Ovary (tissue), 9 donors: Measurements from ENCODE around the gene RBM33. TPM values are rescaled to one million over a fixed set of nuclear protein-coding genes. Genes with fewer than 3 reads are reported as not detected.

ENCODE experiments used
- DNase-seq, 5 donors: peaks; one replicate each; pipeline ENCODE4 v3.0.0-alpha.2; 2019 to 2020
- H3K27ac ChIP-seq, 2 donors: fragments of 200-600 bp; one replicate each; pipeline versions ENCODE4 v1.5.1 to v1.8.0; 2019 to 2022
- H3K27me3 ChIP-seq: fragments of 200-600 bp; one replicate; pipeline ENCODE4 v1.8.0; 2022
- H3K36me3 ChIP-seq: fragments of 200-600 bp; sonication (generic); one replicate; pipeline ENCODE4 v1.5.1; 2019
- H3K4me1 ChIP-seq: one replicate; pipeline ENCODE4 v1.8.1; 2013; ENCODE audit warnings: mild to moderate bottlenecking, moderate library complexity; ENCODE audit not compliant: insufficient read depth
- H3K4me3 ChIP-seq: fragments of 200-600 bp; sonication (generic); one replicate; pipeline ENCODE4 v1.5.1; 2017
- H3K9me3 ChIP-seq, 2 donors: fragments of 200-600 bp in 1 of 2; sonication (generic) in 1 of 2; one replicate each; pipeline versions ENCODE4 v1.5.1 to v1.8.1; 2013 to 2019; ENCODE audit warnings: mild to moderate bottlenecking in 1 of 2, moderate library complexity in 1 of 2
- EP300 ChIP-seq: sonication (generic); formaldehyde crosslinking; IDR thresholded peaks from one replicate; pipeline ENCODE4 v1.6.1; 2017; ENCODE audit warnings: antibody characterized with exemption
- POLR2A ChIP-seq: fragments of 450-650 bp; IDR thresholded peaks from one replicate; pipeline ENCODE4 v1.6.1; 2017; ENCODE audit warnings: antibody characterized with exemption, mild to moderate bottlenecking, moderate library complexity
- WGBS, 3 donors: extraction: QIAGEN DNeasy Blood & Tissue Kit in 1 of 3; methylation state at CpG; one replicate each; pipeline versions ENCODE4 v1.1.5 to v1.1.7; 2013 to 2017; 5-methylcytosine and 5-hydroxymethylcytosine counted together
- intact Hi-C, 4 donors: fragments of 100-400 bp; cut with DNase I; formaldehyde crosslinking; loops; one replicate each; pipeline versions ENCODE4 v1.11.0 to v1.15.1; 2022 to 2023
- polyA plus RNA-seq, 2 donors: library from polyadenylated mRNA; stranded (reverse); fragments of 200-250 nt in 1 of 2; fragments of 350-450 nt in 1 of 2; fragmentation: Illumina TruSeq in 1 of 2; extraction: RNeasy Lipid Tissue Mini Kit (QIAGEN cat#74804) in 1 of 2; gene quantifications; one replicate each; pipeline ENCODE4 v1.2.3, GENCODE V29; 2013 to 2014
- total RNA-seq, 7 donors: library from RNA; depleted of rRNA in 2 of 7; stranded (reverse); fragments of >200 nt in 2 of 7; fragmentation: NEBNext Ultra II Directional in 3 of 7; extraction: Animal tissue kit (Norgen Biotek cat#: 25700) in 3 of 7; gene quantifications; one replicate each; pipeline versions ENCODE4 v1.1.0 to v1.2.4, GENCODE V29; 2016 to 2023
- TF ChIP-seq, protein P1 (sequence below), 3 donors: fragments of 450-650 bp in 2 of 3; fragments of 200-600 bp in 1 of 3; IDR thresholded peaks; one replicate each; pipeline versions ENCODE4 v1.5.1 to v1.8.0; 2016 to 2022; ENCODE audit warnings: antibody characterized with exemption in 3 of 3, mild to moderate bottlenecking in 1 of 3
- donor health status: DM: no; HTN: no; CAD: no; lungs with moderate emphysema.
- donor health status: DM: no; HTN: no; CAD: no.
- donor health status: Bipolar disorder and iron deficiency.
- donor health status: DM: yes; HTN: yes; CAD: no.
- donor health status: DM: no; HTN: no; CAD: no.
- donor health status: DM: yes; HTN: yes; CAD: no.

The RBM33 gene
- total and polyA plus RNA-seq, 9 donors = 19.8 to 62.0 (median 49.3) TPM

DNA sequence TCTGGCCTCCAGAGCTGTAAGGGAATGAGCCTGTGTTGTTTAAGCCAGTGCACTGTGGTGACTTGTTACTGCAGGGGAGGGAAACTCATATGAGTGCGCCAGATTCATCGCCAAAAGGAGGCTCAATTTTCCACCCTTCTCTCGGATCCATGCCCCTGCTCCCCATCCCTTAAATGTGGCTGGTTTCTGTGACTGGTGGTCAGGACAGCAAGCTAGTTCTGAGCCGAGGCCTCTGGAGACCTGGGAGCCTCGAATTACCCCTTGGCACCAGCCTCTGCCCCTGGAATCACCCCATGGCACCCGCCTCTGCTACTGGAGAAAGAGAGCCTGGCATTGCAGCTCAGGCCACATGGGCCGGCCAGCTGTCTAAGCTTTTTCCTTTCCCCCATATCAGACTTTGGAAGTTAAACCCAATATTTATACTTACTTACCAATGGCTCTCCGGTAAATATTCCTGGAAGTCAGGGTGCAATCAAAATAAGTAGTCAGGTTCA is 39.9 kb upstream of the RBM33 start:
- 34 to 61% (median 45%) methylated on average over 8 of the region's 8 CpGs for WGBS, 3 donors
- no peaks in the 10 kb centered on the region for H3K4me1 ChIP-seq
- no peaks in the 10 kb centered on the region for H3K27me3 ChIP-seq
- H3K27ac ChIP-seq = no peak overlapping the region
- DNase-seq = no peak
- H3K9me3 ChIP-seq = no peaks in the 10 kb centered on the region
- H3K4me3 ChIP-seq = no peak overlapping the region
- intact Hi-C loops = loop anchor here in 2 of 4 donors (10.0 kb wide), 2 partner anchors 130 to 160 kb away; no protein-coding TSS in a partner anchor
- H3K36me3 ChIP-seq = no peaks in the 10 kb centered on the region
- no peak for TF ChIP-seq EP300
- TF ChIP-seq, protein P1, sequence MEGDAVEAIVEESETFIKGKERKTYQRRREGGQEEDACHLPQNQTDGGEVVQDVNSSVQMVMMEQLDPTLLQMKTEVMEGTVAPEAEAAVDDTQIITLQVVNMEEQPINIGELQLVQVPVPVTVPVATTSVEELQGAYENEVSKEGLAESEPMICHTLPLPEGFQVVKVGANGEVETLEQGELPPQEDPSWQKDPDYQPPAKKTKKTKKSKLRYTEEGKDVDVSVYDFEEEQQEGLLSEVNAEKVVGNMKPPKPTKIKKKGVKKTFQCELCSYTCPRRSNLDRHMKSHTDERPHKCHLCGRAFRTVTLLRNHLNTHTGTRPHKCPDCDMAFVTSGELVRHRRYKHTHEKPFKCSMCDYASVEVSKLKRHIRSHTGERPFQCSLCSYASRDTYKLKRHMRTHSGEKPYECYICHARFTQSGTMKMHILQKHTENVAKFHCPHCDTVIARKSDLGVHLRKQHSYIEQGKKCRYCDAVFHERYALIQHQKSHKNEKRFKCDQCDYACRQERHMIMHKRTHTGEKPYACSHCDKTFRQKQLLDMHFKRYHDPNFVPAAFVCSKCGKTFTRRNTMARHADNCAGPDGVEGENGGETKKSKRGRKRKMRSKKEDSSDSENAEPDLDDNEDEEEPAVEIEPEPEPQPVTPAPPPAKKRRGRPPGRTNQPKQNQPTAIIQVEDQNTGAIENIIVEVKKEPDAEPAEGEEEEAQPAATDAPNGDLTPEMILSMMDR (IDR thresholded peaks at IDR 0.05) = no peak
- no peak for TF ChIP-seq POLR2A

DNA sequence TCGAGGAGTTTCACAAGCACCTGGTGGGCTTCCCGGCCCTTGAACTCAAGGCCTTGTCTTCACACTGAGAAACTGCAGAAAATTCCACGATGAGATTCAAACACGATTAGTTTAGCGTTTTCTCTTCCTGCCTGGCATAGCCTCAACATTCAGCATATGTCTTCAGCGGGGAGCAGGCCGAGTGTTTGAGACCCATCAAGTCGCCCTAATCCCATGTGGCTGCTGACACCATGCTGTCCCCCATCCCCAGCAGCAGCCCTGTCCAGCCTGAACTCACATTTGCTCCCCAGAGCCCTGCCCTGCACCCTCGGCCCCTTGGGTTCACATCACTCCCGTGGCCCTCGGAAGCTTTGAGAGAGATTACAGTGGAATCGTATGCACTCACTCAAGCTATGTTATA is 35.3 kb upstream of the RBM33 start:
- Histone ChIP-seq H3K9me3 (no peaks in the 10 kb centered on the region), H3K27ac (no peak overlapping the region), H3K36me3 (no peaks in the 10 kb centered on the region), H3K27me3 (no peaks in the 10 kb centered on the region), H3K4me1 (no peaks in the 10 kb centered on the region), H3K4me3 (no peak overlapping the region)
- intact Hi-C loops = loop anchor here in 2 of 4 donors (10.0 kb wide), 2 partner anchors 126 to 156 kb away; no protein-coding TSS in a partner anchor
- 93 to 95% (median 93%) methylated on average over 12 of the region's 12 CpGs for WGBS, 3 donors
- TF ChIP-seq, protein P1 (IDR thresholded peaks at IDR 0.05) = no peak
- TF ChIP-seq POLR2A = no peak
- TF ChIP-seq EP300 = no peak
- DNase-seq = no peak

DNA sequence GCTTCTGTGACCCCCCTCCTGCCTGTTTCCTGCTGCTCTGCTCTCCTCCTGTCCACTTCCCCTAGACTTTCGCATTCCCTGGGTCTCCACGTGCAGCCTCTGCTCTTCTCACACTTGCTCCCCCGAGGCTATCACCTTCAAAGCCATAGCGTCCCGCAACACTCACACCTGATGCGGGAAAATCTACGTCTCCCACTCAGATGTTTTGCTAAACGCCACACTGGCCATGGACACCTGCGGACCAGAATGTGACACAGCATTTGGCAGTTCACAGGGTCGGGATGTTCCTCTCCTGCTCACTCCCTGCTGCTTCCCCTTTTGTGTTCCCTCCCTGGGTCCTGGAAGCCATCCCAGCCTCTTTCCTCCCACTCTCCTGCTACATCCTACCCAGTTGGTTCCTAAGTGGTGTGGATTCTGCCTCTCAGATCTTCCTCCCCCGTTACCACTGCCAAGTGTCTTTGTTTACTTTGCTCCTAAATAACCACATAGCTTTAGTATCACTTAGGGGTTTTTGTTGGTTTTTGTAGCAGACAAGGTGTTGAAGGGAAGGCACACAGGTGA is 33.7 kb upstream of the RBM33 start:
- no peaks in the 10 kb centered on the region for H3K4me1 ChIP-seq
- H3K27me3 ChIP-seq = no peaks in the 10 kb centered on the region
- intact Hi-C loops = no loop called here
- 29 to 39% (median 34%) methylated on average over 11 of the region's 11 CpGs for WGBS, 3 donors
- TF ChIP-seq POLR2A (no peak), EP300 (no peak)
- TF ChIP-seq, protein P1 (IDR thresholded peaks at IDR 0.05) = no peak
- H3K4me3 ChIP-seq = no peak overlapping the region
- H3K9me3 ChIP-seq = no peaks in the 10 kb centered on the region
- no peak for DNase-seq
- no peaks in the 10 kb centered on the region for H3K36me3 ChIP-seq
- no peak overlapping the region for H3K27ac ChIP-seq

DNA sequence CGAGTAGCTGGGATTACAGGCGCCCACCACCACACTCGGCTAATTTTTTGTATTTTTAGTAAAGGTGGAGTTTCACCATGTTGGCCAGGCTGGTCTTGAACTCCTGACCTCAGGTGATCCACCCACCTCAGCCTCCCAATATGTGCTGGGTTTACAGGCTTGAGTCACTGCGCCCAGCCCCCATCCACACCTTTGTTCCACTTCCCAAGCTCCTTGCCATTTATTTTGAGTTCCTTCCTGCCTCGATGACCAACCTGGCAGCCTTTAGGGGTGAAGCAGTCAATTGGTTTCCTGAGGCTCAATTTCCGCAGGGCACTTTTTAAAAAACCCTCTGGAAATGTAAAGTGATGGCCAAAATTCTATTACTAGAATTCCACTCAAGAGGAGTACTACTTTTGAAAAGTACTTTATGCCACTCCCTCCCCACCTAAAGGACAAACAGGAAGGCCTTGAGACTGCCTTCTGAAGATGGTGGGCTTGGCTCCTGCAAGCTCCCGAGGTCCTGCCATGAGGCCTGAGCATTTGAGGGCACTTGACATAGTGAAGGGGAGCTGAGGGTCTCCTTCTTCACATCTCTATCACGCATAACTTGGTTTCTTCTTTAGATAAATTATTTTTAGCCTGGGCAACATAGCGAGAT is 32.5 kb upstream of the RBM33 start:
- Histone ChIP-seq H3K36me3 (no peaks in the 10 kb centered on the region), H3K27ac (no peak overlapping the region), H3K27me3 (no peaks in the 10 kb centered on the region), H3K4me3 (no peak overlapping the region), H3K4me1 (no peaks in the 10 kb centered on the region), H3K9me3 (no peaks in the 10 kb centered on the region)
- no peak for DNase-seq
- WGBS, 3 donors = 90 to 94% (median 92%) methylated on average over 9 of the region's 9 CpGs
- intact Hi-C loops = no loop called here
- TF ChIP-seq, protein P1 (IDR thresholded peaks at IDR 0.05) = no peak
- no peak for TF ChIP-seq POLR2A
- TF ChIP-seq EP300 = no peak
